ENCODE measurements around the gene RAPGEF6.

DNA sequence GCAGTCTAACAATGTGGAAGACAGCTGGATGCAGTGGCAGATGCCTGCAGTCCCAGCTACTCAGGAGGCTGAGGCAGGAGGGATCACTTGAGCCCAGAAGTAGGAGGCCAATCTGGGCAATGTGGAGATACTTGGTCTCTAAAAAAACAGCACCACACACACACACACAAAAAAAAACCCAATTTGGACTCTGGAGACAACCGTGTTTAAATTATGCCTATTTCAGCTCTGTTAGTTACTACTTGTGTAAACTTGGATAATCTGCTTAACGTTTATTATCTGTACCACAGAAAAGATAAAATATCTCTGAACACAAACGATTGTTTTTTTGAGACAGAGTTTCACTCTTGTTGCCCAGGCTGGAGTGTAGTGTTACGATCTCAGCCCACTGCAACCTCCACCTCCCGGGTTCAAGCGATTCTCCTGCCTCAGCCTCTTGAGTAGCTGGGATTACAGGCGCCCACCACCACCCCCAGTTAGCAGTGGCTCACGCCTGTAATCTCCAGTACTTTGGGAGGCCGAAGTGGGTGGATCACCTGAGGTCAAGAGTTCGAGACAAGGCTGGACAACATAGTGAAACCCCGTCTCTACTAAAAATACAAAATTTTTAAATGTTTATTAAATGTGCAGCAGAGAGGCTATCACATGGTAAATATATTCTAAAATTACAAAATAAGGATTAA lies 17.7 kb downstream of the RAPGEF6 start:
- TF ChIP-seq GATA2 (IDR thresholded peaks at IDR 0.05; ENCODE audit: low read depth, low read length) = no peak
- TF ChIP-seq GATA3 (IDR thresholded peaks at IDR 0.05; ENCODE audit: low read depth, low read length) = no peak
